GM19238 (cell line): ENCODE measurements around the gene MRPL19.

ENCODE experiments used
- DNase-seq: peaks from one replicate; pipeline ENCODE4 v3.0.0; 2011; ENCODE audit warnings: low spot score; ENCODE audit not compliant: insufficient read length

The MRPL19 gene

DNA sequence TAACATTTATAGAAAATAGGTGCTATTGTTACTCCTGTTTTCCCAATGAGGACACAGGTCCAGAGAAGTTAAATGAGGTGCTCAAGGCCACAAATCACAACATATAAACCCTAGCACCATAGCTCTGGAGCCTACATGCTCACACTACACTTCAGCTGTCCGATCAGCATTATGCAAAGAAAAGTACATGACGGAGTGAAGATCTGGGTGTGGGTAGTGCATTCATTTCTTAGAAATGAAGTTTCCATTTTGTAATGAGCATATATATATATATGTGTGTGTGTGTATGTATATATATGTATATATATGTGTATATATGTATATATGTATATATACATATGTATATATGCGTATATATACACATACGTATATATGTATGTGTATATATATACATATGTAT lies 30.2 kb upstream of the MRPL19 start:
- DNase-seq, result no peak

DNA sequence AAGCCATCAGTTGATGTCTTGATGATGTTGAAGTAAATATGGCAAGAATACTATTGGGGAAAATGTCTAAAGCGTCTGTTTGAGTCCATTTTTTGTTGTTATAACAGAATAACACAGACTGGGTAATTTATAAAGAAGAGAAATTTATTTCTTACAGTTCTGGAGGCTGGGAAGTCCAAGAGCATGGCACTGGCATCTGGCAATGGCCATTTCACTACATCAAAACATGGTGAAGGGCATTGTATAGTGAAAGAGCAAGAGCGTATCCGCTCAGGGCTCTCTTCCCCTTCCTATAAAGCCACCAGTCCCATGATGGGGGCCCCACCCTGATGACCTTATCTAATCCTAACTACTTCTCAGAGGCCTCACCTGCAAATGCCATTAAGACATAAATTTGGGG lies 29.6 kb upstream of the MRPL19 start:
- DNase-seq, result no peak

DNA sequence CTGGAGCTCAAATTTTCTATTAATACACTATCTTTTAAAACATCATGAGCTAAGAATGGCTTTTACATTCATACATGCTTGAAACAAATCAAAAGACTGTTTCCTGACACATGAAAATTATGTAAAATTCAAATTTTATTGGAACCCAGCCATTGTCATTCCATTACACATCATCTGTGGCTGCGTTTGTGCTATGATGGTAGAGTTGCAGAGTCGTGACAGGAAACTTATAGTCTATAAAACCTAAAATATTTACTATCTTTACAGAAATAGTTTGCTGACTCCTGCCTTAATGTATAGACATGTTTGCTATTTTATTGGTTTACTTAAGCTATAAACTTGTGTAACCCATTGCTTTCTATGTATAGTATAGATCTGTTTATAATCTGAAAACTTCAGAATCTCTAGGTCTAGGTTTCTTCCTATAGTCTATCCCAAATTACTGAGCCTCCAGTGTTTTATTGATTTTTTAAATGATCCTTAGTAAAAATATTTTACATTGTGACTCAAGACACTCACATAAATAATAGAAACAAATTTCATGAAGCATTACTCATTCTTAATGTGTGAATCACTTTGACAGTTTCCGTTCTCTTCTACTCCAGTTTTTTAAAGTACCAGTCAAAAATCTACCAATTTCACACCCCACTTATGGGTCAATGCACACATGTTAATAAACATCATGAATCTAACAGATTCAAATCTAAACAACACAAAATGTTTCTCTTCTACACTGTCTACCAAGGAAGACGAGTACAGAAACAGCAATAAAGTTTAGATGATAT lies 26.4 kb upstream of the MRPL19 start:
- DNase-seq, result no peak

DNA sequence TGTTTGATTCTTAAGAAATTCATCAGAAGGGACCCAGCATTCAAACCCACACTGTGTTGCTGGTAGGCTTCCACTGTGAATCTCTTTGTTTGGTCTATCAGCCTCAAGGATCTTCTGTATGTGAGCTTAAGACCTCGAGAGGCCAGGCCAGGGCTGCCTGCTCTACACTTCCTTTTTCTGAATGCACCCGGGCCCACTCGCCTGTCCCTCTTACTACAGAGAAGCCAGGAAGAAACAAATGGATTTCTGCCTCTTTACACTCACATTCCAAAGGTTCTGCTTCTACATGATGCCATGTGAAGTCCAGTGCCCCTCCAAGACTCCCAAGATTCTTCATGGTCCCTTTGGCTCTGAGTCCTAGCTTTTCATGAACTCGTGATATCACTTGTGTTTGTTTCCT lies 25.4 kb upstream of the MRPL19 start:
- DNase-seq, result no peak

DNA sequence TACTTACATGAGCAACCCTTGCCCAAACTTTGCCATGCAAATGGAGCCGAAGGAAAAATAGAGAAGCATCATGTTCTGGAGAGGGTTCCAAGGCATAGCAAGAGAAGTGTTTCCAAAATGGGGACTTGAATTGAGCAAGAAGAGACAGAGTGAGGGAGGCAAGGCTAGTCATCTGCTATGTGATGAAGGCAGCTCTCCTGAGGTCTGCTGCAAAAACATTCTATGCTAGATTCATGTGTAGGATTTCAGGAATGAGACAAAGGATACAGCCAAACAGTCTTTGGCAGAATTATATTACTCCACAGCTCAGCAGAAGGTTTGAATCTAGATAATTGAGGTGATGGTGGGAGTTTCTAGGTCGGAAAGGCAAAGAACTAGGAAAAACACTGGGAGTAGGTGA lies 24.1 kb upstream of the MRPL19 start:
- no peak for DNase-seq

DNA sequence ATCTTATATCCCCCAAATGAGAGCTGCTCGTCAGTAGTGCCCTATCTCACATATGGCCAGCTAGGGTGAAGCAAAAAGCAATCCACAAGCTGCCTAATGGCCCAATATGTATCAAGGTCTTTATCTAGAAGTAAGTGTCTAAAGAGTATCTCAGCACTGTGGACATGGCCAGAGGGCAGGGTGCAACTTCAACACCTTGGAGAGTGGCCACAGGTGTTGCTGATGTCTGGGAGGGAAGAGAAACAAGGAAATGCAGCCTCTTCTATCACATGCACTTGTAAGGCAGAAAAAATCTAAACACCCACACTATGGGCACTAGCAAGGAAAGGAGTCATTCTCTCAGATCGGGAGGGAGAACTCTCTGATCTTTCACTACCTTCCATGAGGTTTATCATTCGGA lies 23.7 kb upstream of the MRPL19 start:
- no peak for DNase-seq

DNA sequence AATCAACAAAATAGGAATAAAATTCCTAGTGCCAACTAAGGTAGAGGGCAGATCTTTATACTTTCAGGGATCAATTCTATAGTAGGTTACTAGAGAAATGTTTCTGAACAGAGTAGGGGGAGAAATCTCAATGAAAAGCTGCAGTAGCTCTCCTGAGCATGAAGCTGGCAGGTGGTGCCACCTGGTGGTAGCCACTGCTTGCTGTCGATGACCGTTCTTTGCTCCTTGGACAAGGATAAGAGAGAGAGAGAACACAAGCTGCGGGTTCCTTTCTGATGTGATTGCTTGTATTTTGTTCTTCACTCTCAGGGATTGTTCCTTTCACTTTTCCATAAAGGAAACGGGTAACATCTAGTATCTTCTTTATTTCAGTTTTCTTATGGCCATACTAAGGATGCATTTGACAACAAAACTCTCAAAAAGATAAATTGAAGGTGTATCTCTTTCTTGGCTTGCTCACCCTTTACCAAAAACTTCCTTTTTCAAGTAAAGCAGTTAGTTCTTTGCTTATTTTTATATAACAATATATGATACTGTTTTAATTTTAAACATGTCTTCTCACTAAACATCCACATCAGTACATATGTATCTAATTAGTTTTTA lies 18.6 kb upstream of the MRPL19 start:
- DNase-seq, result peak; percentile 37

DNA sequence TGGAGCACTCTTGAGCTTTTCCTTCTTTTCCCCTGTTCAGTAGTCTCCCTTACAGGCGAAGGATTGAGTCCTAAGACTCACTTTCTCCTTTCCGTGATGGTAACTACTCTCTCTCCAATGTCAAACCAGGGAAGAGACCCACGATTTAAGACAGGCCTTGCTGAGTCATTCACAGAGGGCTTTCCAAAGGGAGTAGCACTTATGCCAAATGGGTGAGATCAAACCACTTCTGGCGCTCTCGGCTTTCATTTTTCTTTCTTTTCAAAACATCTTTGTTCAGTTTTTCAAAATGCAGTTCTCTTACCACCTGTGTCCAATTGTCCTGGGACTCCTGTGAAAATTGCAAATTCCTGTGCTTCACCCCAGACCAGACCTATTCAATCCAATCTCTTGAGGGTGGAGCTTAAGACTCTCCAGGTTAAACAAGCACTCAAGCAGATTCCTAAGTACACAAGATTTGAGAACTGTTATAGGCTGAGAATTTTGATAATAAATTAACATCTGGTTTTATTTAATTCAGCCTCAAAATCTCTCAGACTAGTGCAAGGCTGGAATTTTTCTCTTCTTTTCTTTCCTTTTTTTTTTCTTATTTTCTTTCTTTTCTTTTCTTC lies 14.4 kb upstream of the MRPL19 start:
- no peak for DNase-seq

DNA sequence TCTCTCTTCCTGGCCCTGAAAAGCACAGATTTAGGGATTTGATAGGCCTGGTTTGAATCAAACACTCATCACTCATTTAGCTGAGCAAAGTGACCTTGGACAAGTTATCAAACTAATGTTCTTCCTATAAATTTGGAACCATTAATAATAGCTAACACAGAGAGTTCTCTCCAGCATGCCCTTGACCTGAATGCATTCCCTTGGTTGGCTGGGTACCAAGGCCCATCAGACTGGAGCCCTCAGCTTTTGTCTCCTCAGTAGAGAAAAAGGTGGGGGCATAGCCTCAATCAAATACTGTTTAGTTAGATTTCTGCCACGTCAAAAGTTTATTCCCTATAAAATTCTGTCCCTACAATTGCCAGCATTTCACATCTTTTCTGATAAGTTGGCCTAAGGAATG lies 13.8 kb upstream of the MRPL19 start:
- no peak for DNase-seq

DNA sequence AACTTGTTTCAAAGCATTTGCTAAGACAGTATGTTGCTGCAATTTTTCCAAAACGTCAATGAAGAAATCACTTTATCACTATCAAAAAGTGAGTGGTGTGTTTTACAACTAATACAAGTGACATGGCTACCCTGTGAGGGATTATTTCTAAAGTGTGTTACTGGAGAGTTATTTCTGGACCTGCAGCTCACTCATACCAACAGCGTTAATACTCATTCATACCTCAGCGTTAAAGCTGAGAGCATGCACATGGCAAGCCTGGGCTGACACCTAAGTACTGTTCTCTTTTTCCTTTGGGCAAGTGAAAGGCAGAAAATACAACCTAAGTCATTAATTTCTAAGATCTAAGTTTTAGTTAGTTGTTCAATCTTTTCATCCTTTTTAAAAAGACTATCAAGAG lies 13.0 kb upstream of the MRPL19 start:
- DNase-seq, result no peak

DNA sequence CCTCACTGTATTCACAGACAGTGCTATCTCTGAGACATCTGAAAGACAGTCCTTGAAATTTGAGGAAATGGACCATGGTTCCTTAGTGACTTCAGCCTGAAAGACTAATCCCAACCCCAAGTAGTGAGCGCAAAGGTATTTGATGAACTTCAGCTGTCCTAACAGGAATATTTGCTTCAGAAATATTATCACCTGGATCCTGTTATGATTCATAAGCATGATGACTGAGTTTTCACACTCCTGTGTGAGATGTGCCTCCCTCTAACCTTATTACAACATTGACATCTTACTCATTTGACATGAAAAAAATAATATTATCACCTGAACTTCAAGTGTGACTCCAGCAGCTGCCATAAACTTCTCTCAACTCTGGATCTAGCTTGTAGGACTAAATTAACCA lies 11.6 kb upstream of the MRPL19 start:
- DNase-seq, result no peak

DNA sequence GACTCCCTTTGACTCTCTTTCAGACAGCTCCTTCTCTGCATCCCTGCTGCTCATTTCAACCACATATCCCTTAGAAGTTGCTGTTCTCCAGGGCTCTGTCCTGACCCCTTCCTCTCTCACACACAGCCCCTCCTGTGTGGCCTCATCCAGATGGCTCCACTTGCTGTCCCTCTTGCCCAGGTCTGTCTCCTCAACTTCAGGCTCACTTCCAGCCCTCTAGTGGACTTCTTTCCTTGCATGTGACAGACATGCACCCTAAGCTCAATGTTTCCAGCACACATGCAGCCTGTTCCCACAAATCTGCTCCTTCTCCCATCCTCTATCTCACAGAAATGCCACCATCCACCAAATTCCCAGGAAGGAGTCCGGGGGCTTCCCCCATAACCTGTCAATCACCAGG lies 9.0 kb upstream of the MRPL19 start:
- no peak for DNase-seq

DNA sequence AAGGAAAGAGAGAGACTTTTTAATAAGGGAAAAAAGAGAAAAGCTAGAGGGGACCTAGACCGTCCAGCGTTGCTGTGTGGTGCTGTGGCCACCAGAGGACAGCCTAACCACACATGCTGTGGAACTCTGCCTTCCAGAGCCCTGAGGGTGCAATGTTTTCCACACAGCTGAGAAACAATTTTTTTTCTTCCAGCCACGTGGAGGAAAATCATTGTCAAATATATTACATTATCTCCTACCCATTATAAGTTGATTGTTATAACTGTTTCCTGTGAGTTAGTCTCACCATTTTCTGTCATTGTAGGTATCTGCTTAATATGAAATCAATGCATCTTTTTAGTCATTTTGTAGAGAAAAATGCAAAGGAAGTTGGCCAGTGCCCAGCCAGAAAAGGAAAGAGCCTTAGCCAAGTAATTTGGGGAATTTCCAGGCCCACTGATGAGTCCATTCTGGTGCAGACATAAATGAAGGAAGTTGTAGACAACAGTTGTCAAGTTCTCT lies 5.9 kb upstream of the MRPL19 start:
- peak; percentile 19 for DNase-seq

DNA sequence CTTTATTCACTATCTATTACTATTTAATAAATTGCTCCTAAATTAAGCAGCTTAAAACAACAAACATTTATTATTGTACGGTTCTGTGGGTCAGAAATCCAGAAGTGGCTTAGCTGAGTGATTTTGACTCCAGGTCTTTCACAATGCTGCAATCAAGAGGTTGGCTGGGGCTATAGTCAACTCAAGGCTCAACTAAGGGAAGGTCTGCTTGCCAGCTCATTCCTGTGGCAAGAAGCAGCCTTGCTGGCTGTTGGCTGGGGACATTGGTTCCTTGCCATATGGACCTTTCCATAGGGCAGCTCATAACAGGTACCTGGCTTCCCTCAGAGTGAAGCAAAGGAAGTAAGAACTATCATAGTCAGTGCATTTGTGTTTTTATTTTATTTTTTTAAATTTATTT lies 5.0 kb upstream of the MRPL19 start:
- DNase-seq, result no peak

DNA sequence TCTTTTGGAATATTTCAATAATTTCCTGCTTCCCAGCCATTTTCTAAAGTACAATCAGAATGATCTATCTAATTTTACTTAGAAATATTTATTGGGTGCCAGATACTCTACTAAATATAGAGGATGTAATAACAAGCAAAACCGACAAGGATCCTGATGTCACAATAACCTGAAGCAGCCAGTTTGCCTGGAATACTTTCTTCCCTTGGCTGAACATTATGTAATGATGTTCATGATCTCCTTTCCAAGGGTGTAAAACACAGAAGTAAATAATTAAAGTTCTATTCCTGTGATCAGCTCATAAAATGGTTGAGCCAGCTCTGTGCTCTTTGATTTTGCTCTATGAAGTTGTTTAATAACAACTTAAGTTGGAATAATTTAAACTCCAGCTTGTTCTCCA lies 2.6 kb upstream of the MRPL19 start:
- DNase-seq, result no peak

DNA sequence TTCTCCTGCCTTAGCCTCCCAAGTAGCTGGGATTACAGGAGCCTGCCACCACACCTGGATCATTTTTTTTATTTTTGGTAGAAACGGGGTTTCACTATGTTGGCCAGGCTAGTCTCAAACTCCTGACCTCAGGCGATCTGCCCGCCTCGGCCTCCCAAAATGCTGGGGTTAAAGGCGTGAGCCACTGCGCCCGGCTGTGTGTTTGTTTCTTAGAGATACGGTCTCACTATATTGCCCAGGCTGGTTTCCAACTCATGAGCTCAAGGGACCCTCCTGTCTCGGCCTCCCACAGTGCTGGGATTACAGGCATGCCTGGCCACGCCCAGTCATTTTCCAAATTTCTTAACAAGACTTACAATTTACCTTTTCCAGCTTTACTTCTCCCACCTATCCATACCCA lies 940 bp upstream of the MRPL19 start:
- DNase-seq, result no peak

DNA sequence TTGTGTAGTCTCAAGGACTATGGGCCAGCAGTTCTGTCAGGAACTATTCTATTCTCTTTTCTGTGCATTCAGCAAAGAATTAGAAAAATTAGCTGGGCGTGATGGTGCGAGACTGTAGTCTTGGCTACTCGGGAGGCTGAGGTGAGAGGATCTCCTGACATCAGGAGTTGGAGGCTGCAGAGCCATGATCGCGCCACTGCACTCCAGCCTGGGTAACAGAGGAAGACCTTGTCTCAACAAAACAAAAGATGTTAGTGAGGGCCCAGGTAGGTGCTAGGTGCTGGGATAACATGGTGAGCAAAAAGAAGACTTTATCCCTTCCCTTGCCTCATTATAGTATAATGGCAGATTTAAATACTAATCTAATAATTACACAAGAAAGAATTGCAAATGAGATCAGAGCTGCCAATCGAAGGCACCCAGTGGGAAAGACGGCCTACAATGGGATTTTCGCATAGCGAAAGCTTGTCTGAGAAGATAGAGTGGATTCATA lies 447 bp upstream of the MRPL19 start:
- no peak for DNase-seq

DNA sequence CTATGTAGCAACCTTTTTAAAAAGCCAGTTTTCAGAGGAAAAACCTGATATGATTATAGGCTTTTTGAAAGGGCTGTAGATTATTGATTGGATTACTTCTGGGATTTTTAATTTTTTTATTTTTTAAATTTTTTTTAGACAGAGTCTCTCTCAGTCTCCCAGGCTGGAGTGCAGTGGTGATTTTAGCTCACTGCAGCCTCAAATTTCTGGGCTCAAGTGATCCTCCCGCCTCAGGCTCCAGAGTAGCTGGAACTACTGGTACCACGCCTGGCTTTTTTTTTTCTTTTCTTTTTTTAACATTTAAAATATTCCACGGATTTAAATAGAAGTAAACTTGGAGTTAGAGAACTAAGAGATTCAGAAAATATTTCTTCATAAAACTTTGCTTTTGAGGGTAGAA lies 1.2 kb downstream of the MRPL19 start:
- DNase-seq, result no peak

DNA sequence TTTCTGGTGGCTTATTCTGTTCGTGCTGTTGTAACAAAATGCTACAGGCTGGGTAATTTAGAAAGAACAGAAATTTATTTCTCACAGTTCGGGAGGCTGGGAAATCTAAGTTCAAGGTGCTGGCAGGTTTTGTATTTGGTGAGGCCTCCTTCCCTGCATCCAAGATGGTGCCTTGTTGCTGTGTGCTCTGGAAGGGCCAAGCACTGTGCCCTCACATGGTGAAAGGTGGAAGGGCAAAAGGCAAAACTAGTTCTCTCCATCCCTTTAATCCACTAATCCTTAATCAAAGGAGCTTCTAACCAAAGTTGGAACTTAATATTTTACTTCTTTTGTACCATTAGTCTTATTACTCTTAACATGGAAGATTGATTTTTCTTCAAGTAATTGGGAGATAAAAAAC lies 7.4 kb downstream of the MRPL19 start:
- DNase-seq, result no peak

DNA sequence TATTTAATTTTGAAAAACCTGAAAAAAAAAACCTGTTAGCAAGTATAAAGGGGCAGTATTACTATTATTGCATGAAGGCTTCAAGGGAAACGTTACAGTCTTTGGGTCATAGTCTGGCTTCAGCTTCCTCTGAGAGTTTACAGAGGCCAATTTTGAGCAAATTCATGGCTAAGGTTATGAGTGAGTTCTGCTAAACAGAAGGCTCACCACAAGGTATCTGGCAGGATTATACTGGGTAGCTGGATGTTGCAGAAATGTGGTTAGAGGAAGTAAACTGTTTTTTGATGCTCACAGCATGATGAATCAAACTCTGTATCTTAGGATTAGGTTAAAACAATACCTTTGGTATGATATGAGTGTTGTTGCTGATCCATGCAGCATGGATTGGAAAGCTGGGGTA lies 9.3 kb downstream of the MRPL19 start:
- DNase-seq, result no peak

DNA sequence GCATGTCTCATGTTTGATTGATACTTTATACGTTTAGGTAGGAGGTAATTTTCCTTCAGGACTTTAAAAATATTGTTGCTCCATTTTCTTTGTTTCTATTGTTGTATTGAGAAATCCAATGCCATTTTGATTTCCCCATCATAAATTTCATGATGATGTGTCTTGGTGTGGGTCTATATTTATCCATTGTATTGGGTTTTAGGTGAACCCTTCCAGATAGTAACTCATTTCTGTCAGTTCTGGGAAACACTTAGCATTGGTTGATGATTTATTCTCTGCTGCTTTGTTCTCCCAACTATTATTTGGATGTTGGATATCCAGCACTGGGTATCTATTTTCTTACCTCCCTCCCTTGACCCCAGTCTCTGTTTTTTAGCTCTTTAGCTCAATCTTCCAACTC lies 10.0 kb downstream of the MRPL19 start:
- no peak for DNase-seq

DNA sequence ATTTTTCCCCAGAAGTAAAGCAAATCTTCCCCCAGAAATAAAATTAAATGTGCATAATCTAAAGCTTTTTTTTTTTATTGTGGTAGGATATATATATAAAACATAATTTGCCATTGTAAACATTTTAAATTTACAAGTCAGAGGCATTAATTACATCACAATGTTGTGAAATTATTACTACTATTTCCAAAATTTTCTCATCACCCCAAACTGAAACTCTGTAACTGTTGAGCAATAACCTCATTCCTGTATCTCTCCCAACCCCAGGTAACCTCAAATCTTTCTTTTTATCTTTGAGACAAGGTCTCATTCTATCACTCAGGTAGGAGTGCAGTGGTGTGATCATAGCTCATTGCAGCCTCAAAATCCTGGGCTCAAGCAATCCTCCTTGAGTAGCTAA lies 11.2 kb downstream of the MRPL19 start:
- DNase-seq, result no peak

DNA sequence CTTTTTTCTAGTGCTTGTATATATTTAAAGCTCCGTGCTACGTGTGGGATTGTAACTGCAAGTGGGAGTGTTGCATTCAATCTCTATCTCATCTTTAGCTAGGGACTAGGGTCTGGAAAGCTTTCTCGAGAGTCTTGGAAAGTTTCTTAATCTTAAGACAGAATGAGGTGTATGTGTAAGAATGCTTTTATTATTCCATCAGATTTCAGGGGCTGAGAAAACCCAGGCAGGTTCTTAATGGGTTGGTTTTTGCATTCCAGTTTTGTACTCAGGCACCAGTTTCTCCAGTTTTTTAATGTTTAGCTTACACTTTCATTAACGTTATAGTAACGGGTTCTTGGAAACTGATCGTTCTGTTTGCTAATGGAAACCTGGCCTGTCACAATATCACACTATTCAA lies 20.3 kb downstream of the MRPL19 start:
- DNase-seq, result no peak
